HepG2 (cell line): Measurements from ENCODE around the gene DAB1. TPM values are rescaled to one million over a fixed set of nuclear protein-coding genes. Genes with fewer than 3 reads are reported as not detected.

Source experiments
- ATAC-seq: fragments of 200-7000 bp; cut with Tn5 transposase; 3 replicates; pipeline ENCODE4 v1.9.1; 2020; ENCODE audit warnings: mild to moderate bottlenecking, moderate library complexity
- BruUV-seq: library from RNA; stranded (reverse); fragments of 400-500 nt; replicated peaks from 2 replicates; lab custom pipeline; 2021; lab: Mats Ljungman, UMichigan
- CTCF ChIA-PET: fragments of 300-600 bp; formaldehyde crosslinking; extraction: SDS; loops from one replicate; lab custom pipeline; 2021; ENCODE audit warnings: low total read pairs, inconsistent platforms, low intra/inter-chr PET ratio; lab: Yijun Ruan, JAX
- POLR2A ChIA-PET: fragments of 350-600 bp; sonication (Branson Sonifier 250); formaldehyde crosslinking; loops from one replicate; lab custom pipeline; 2020; ENCODE audit warnings: antibody characterized with exemption, inconsistent platforms; lab: Yijun Ruan, JAX
- DNase-seq: peaks from one replicate; pipeline ENCODE4 v3.0.0-alpha.2; 2015; ENCODE audit warnings: low spot score
- FAIRE-seq: peaks from 3 replicates; lab custom pipeline; 2011; peaks lifted over from hg19 to GRCh38; lab: Jason Lieb, UNC
- H2AFZ ChIP-seq: one replicate; pipeline ENCODE4 v1.6.1; 2011; ENCODE audit warnings: low read length, inconsistent platforms
- H3K27ac ChIP-seq: fragments of 300-600 bp; 3 replicates; pipeline ENCODE4 v1.8.0; 2011; ENCODE audit warnings: mixed run types, mild to moderate bottlenecking, mixed read lengths, low read length, inconsistent platforms; ENCODE audit not compliant: insufficient read depth; ENCODE audit errors: extremely low read length
- H3K27me3 ChIP-seq, 2 experiments: fragments of 200-600 bp in 1 of 2; 2 replicates in 1 of 2; 3 replicates in 1 of 2; pipeline versions ENCODE4 v1.6.0 to v1.8.0; 2011; ENCODE audit warnings: low read length in 2 of 2, mild to moderate bottlenecking in 2 of 2, moderate library complexity in 2 of 2, inconsistent platforms in 1 of 2; ENCODE audit not compliant: insufficient read depth in 2 of 2, control insufficient read depth in 1 of 2
- H3K36me3 ChIP-seq, 2 experiments: fragments of 200-600 bp in 1 of 2; replicated peaks in 1 of 2; 2 replicates in 1 of 2; 3 replicates in 1 of 2; pipeline versions ENCODE4 v1.5.1 to v1.8.0; 2011; ENCODE audit warnings: low read length in 2 of 2, inconsistent platforms in 1 of 2; ENCODE audit not compliant: insufficient read depth in 2 of 2, control insufficient read depth in 1 of 2
- H3K4me1 ChIP-seq: 2 replicates; pipeline ENCODE4 v1.5.1; 2012; ENCODE audit warnings: low read length, inconsistent platforms; ENCODE audit not compliant: insufficient read depth
- H3K4me2 ChIP-seq: 2 replicates; pipeline ENCODE4 v1.6.0; 2011; ENCODE audit warnings: low read depth, low read length, inconsistent platforms
- H3K4me3 ChIP-seq, 3 experiments: fragments of 200-600 bp in 1 of 3; sonication (generic), shearing (Covaris generic) in 1 of 3; replicated peaks in 1 of 3; 2 replicates each; pipeline ENCODE4 v1.5.1; 2011 to 2016; ENCODE audit warnings: low read length in 3 of 3, inconsistent platforms in 2 of 3, low read depth in 2 of 3, mild to moderate bottlenecking in 2 of 3, control low read depth in 1 of 3, mixed read lengths in 1 of 3; ENCODE audit not compliant: insufficient read depth in 1 of 3
- H3K79me2 ChIP-seq: one replicate; pipeline ENCODE4 v1.6.1; 2011; ENCODE audit warnings: low read length, inconsistent platforms; ENCODE audit not compliant: insufficient read depth
- H3K9ac ChIP-seq: 2 replicates; pipeline ENCODE4 v1.6.0; 2011; ENCODE audit warnings: mild to moderate bottlenecking, low read depth, low read length, inconsistent platforms; ENCODE audit not compliant: insufficient read depth
- H3K9me3 ChIP-seq: 2 replicates; pipeline ENCODE4 v1.5.1; 2012; ENCODE audit warnings: mild to moderate bottlenecking, low read length
- H4K20me1 ChIP-seq: 2 replicates; pipeline ENCODE4 v1.6.0; 2011; ENCODE audit warnings: inconsistent platforms, mild to moderate bottlenecking, low read length, moderate library complexity; ENCODE audit not compliant: insufficient read depth
- AFF4 ChIP-seq: sonication (generic); formaldehyde crosslinking; IDR thresholded peaks from 2 replicates; pipeline ENCODE4 v1.4.0; 2020; ENCODE audit warnings: missing genetic modification reagents
- GPN1 ChIP-seq: sonication (generic); formaldehyde crosslinking; IDR thresholded peaks from 2 replicates; pipeline ENCODE4 v1.5.1; 2020; ENCODE audit warnings: missing genetic modification reagents, borderline replicate concordance
- HMG20A ChIP-seq: IDR thresholded peaks from 2 replicates; pipeline ENCODE4 v1.6.1; 2016; ENCODE audit warnings: borderline replicate concordance
- KMT2A ChIP-seq: sonication (generic); formaldehyde crosslinking; IDR thresholded peaks from 2 replicates; pipeline ENCODE4 v1.4.0; 2020; ENCODE audit warnings: missing genetic modification reagents
- NFE2 ChIP-seq: sonication (generic); formaldehyde crosslinking; IDR thresholded peaks from 2 replicates; pipeline ENCODE4 v1.4.0; 2020; ENCODE audit warnings: missing genetic modification reagents
- POGZ ChIP-seq: sonication (generic); formaldehyde crosslinking; IDR thresholded peaks from 2 replicates; pipeline ENCODE4 v1.4.0; 2020; ENCODE audit warnings: mild to moderate bottlenecking, missing genetic modification reagents
- POLR2A ChIP-seq, 2 experiments: IDR thresholded peaks; 2 replicates each; pipeline ENCODE4 v1.6.1; 2011; ENCODE audit warnings: low read depth in 2 of 2, low read length in 2 of 2, mild to moderate bottlenecking in 1 of 2, moderate library complexity in 1 of 2; ENCODE audit not compliant: insufficient read depth in 1 of 2
- SKIL ChIP-seq: sonication (generic); formaldehyde crosslinking; IDR thresholded peaks from 2 replicates; pipeline ENCODE4 v1.8.0; 2022; ENCODE audit warnings: missing genetic modification reagents, mild to moderate bottlenecking, moderate library complexity, borderline replicate concordance
- TRAFD1 ChIP-seq: sonication (generic); formaldehyde crosslinking; IDR thresholded peaks from 2 replicates; pipeline ENCODE4 v1.5.1; 2020; ENCODE audit warnings: missing genetic modification reagents, mild to moderate bottlenecking, borderline replicate concordance
- YEATS4 ChIP-seq: sonication (generic); formaldehyde crosslinking; IDR thresholded peaks from 2 replicates; pipeline ENCODE4 v1.4.0; 2020; ENCODE audit warnings: missing genetic modification reagents, borderline replicate concordance
- ZKSCAN8 ChIP-seq: IDR thresholded peaks from 2 replicates; pipeline ENCODE4 v1.6.1; 2016; ENCODE audit warnings: borderline replicate concordance, missing genetic modification reagents, missing compliant biosample characterization
- ZMYM2 ChIP-seq: sonication (generic); formaldehyde crosslinking; IDR thresholded peaks from 2 replicates; pipeline ENCODE4 v1.8.0; 2022; ENCODE audit warnings: mild to moderate bottlenecking, missing genetic modification reagents
- ZMYM3 ChIP-seq: sonication (generic); formaldehyde crosslinking; IDR thresholded peaks from 2 replicates; pipeline ENCODE4 v1.5.1; 2020; ENCODE audit warnings: mild to moderate bottlenecking, missing genetic modification reagents
- ZNF343 ChIP-seq: sonication (generic); formaldehyde crosslinking; IDR thresholded peaks from 2 replicates; pipeline ENCODE4 v1.4.0; 2020; ENCODE audit warnings: mild to moderate bottlenecking, missing genetic modification reagents
- ZNF660 ChIP-seq: sonication (generic); formaldehyde crosslinking; IDR thresholded peaks from 2 replicates; pipeline ENCODE4 v1.5.1; 2020; ENCODE audit warnings: mild to moderate bottlenecking, low read depth, missing genetic modification reagents, borderline replicate concordance
- ZNF784 ChIP-seq: sonication (generic); formaldehyde crosslinking; IDR thresholded peaks from 2 replicates; pipeline ENCODE4 v1.5.1; 2020; ENCODE audit warnings: missing genetic modification reagents, mild to moderate bottlenecking, borderline replicate concordance
- WGBS: methylation state at CpG from one replicate; pipeline ENCODE4 v1.1.6; 2017; ENCODE audit warnings: low lambda C conversion rate; 5-methylcytosine and 5-hydroxymethylcytosine counted together
- in situ Hi-C: cut with HindIII; loops from 2 replicates; pipeline ENCODE4 v1.10.0; 2017; ENCODE audit warnings: low pct_unique_long_range_greater_than_20kb; ENCODE audit not compliant: extremely low pct_ligation_motif_present
- intact Hi-C: fragments of 100-400 bp; cut with micrococcal nuclease; formaldehyde crosslinking; loops from one replicate; pipeline ENCODE4 v1.10.0; 2022; ENCODE audit not compliant: unreplicated experiment
- polyA plus RNA-seq, 8 experiments: library from polyadenylated mRNA; depleted of rRNA in 3 of 8; stranded (reverse) in 7 of 8; unstranded in 1 of 8; fragments of >200 nt; fragmentation: Illumina TruSeq in 4 of 8; extraction: Trizol in 4 of 8; gene quantifications; 2 replicates each; pipeline versions ENCODE4 v1.2.1 to v1.2.3, GENCODE V29; 2011 to 2016; ENCODE audit warnings: low read depth in 4 of 8, missing spikeins in 1 of 8, mixed read lengths in 1 of 8; ENCODE audit not compliant: insufficient read depth in 1 of 8
- total RNA-seq, 5 experiments: library from RNA; depleted of rRNA; stranded (reverse); fragments of >200 nt; fragmentation: Illumina TruSeq; extraction: Trizol; gene quantifications; 2 replicates each; pipeline ENCODE4 v1.2.3, GENCODE V29; 2016; ENCODE audit warnings: low read depth in 1 of 5

DAB1 gene
- total and polyA plus RNA-seq, 2 of the 13 experiments (the other 11 are each of a cell fraction or from before 2014, with no cell fraction given) = 0.04 to 0.13 TPM

GRCh38 chr1:57232500-57232899 is 191.4 kb downstream of the DAB1 start (continued):
- TF ChIP-seq SKIL (CRISPR knock-in tag) = no peak
- TF ChIP-seq ZNF343 (CRISPR knock-in tag) = no peak
- no peak for TF ChIP-seq ZNF660 (CRISPR knock-in tag)
- TF ChIP-seq ZMYM3 = no peak
- TF ChIP-seq POLR2A (IDR thresholded peaks at IDR 0.05; ENCODE audit: insufficient read depth in 1 of 2, low read depth in 2 of 2, low read length in 2 of 2) = no peak
- TF ChIP-seq TRAFD1 (CRISPR knock-in tag) = no peak
- no peak for TF ChIP-seq HMG20A (CRISPR knock-in tag)
- TF ChIP-seq KMT2A (CRISPR knock-in tag) = no peak
- peak; percentile 99 for TF ChIP-seq ZKSCAN8 (CRISPR knock-in tag)
- no peak for TF ChIP-seq YEATS4 (CRISPR knock-in tag)
- TF ChIP-seq, all 625 proteins: peak for 5

- Histone ChIP-seq H3K27me3 (no peaks in the 10 kb centered on the region), H3K27ac (no peak overlapping the region), H4K20me1 (no peaks in the 10 kb centered on the region), H2AFZ (no peak overlapping the region), H3K4me2 (no peak overlapping the region), H3K9ac (no peak overlapping the region), H3K4me3 (no peak overlapping the region), H3K4me1 (peaks cover 21% of the 10 kb centered on the region), H3K9me3 (no peaks in the 10 kb centered on the region), H3K36me3 (no peaks in the 10 kb centered on the region), H3K79me2 (no peaks in the 10 kb centered on the region)
- no TSS peak for BruUV-seq
- ATAC-seq (no peak), FAIRE-seq (no peak), DNase-seq (no peak)
- intact Hi-C loops (no loop called here), in situ Hi-C loops (no loop called here)
- ChIA-PET POLR2A (no interaction called here), CTCF (no interaction called here)
- WGBS = 27% methylated on average over 2 of the region's 2 CpGs
- TF ChIP-seq ZNF784 (no peak), ZMYM2 (CRISPR knock-in tag) (no peak), NFE2 (no peak), POGZ (CRISPR knock-in tag) (no peak), POLR2A (IDR thresholded peaks at IDR 0.05; ENCODE audit: insufficient read depth in 1 of 2, low read depth in 2 of 2, low read length in 2 of 2) (no peak), AFF4 (CRISPR knock-in tag) (no peak), GPN1 (no peak)
Observed at GRCh38 chr1:57229998-57230397, 193.9 kb downstream of the DAB1 start.
